OCI-LY7 (cell line): ENCODE results near the gene SREK1.

Experiments used
- EZH2phosphoT487 ChIP-seq: fragments of 200-600 bp; sonication (generic); IDR thresholded peaks from 2 replicates; pipeline ENCODE4 v1.6.1; 2018; ENCODE audit warnings: low read depth, borderline replicate concordance, mild to moderate bottlenecking, mixed run types, antibody characterized with exemption, low read length, moderate library complexity, mixed read lengths
- TF ChIP-seq, protein P1 (sequence below): fragments of 200-600 bp; sonication (generic); conservative IDR thresholded peaks from 2 replicates; pipeline ENCODE4 v1.5.1; 2014; ENCODE audit warnings: mild to moderate bottlenecking, antibody characterized with exemption, low read length, moderate library complexity, mixed read lengths

DNA sequence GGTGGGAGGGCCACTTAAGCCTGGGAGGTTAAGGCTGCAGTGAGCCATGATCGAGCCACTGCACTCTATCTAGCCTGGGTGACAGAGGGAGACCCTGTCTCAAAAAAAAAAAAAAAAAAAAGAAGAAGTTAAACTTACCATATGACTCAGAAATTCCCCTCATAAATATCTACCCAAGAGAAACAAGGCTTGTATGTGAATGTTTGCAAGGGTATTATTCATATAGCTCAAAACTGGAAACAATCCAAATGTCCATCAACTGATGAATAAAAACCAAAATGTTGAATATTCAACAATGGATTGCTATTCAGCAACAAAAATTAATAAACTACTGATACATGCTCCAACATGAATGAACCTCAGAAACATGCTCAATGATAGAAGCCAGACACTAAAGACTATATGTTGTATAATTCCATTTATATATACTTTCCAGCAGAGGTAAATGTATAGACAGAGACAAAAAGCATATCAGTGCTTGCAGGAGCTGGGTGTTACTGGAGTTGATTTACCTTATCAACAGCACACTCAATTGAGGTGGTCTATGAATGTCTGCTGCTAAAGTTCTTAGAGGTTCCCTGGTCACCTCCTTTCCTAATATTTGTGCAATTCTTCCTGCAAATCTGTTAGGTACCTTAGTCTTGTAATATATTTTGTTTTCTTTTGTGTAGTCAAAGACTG is 5.3 kb upstream of the SREK1 start:
- TF ChIP-seq, protein P1, sequence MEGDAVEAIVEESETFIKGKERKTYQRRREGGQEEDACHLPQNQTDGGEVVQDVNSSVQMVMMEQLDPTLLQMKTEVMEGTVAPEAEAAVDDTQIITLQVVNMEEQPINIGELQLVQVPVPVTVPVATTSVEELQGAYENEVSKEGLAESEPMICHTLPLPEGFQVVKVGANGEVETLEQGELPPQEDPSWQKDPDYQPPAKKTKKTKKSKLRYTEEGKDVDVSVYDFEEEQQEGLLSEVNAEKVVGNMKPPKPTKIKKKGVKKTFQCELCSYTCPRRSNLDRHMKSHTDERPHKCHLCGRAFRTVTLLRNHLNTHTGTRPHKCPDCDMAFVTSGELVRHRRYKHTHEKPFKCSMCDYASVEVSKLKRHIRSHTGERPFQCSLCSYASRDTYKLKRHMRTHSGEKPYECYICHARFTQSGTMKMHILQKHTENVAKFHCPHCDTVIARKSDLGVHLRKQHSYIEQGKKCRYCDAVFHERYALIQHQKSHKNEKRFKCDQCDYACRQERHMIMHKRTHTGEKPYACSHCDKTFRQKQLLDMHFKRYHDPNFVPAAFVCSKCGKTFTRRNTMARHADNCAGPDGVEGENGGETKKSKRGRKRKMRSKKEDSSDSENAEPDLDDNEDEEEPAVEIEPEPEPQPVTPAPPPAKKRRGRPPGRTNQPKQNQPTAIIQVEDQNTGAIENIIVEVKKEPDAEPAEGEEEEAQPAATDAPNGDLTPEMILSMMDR: no peak
- no peak for TF ChIP-seq EZH2phosphoT487
